NT2/D1 (cell line): ENCODE measurements around the gene ACLY.

Experiments
- SUZ12 ChIP-seq: IDR thresholded peaks from 2 replicates; pipeline ENCODE4 v1.6.1; 2011; ENCODE audit not compliant: insufficient read length, insufficient read depth; ENCODE audit errors: extremely low read depth
- YY1 ChIP-seq: IDR thresholded peaks from 2 replicates; pipeline ENCODE4 v1.6.1; 2011; ENCODE audit not compliant: insufficient read length, insufficient read depth
- ZNF274 ChIP-seq: IDR thresholded peaks from 2 replicates; pipeline ENCODE4 v1.6.1; 2011; ENCODE audit warnings: mild to moderate bottlenecking, low read depth, low read length

GRCh38 chr17:41892021-41892376 is 26.8 kb downstream of the ACLY start:
- no peak for TF ChIP-seq YY1
- TF ChIP-seq ZNF274 = no peak
- no peak for TF ChIP-seq SUZ12
